ENCODE data around the gene CCDC13. TPM values are rescaled to one million over a fixed set of nuclear protein-coding genes. Genes with fewer than 3 reads are reported as not detected.

Gene CCDC13
- total RNA-seq (1 to 10 TPM in 1 of 9 donors, under 1 TPM in 7, not detected in 1; 0.44 to 1.4 (median 0.83) TPM), polyA plus RNA-seq (1 to 10 TPM in 1 of 2 donors, under 1 TPM in 1; 0.53 to 1.1 TPM)
- long read RNA-seq, donor 1 = 0 reads
- long read RNA-seq, donor 2 = 0 reads
- long read RNA-seq, donor 3 = 0 reads

DNA sequence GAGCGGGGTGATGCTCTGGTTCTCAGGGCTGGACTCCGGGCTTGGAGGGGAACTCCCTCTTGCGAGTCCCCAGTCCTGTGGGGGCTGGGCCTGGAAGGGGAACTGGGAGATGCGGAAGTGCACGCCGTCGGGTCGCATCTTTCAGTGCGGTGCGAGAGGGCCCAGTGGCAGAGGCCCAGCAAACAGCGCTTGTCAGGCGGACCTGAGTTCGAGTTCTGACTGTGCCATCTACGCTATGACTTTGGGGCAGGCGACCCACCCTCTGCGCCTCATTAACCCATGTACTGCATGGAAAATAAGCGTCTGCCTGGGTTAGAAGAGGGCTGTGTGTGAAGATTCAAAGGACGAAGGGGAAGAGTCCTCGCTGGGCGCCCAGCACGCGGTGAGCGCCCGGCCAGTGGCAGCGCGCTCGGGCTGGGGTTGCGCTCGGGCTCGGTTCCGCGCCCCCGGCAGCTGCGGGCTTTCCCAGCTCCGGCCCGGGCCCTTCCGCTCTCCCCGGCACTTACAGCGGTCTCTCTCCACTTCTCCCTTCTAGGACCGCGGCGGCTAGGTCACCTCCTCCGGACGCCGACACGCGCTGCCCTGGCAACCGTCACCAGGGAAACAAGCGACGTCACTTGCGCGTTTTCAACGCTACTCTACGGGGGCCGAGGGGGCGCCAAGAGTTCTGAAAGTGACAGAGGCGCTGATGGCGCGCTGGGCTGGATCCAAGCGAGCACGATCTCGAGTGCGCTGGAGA lies at the start of gene CCDC13:
TSS of gene CCDC13 (minus strand) at position 584 of the 739 bp plus-strand sequence. CDS start 14,908 bp downstream, outside the sequence.
- intact Hi-C loops (cut with DNase I) = no loop called here
- ATAC-seq (peak; percentile 95 to 99 (median 97)), DNase-seq (peak; percentile 97 to 98 (median 98))
- peak in 1 of 2 donors; percentile 46 for TF ChIP-seq POLR2A (IDR thresholded peaks at IDR 0.05)
- TF ChIP-seq, protein P1, sequence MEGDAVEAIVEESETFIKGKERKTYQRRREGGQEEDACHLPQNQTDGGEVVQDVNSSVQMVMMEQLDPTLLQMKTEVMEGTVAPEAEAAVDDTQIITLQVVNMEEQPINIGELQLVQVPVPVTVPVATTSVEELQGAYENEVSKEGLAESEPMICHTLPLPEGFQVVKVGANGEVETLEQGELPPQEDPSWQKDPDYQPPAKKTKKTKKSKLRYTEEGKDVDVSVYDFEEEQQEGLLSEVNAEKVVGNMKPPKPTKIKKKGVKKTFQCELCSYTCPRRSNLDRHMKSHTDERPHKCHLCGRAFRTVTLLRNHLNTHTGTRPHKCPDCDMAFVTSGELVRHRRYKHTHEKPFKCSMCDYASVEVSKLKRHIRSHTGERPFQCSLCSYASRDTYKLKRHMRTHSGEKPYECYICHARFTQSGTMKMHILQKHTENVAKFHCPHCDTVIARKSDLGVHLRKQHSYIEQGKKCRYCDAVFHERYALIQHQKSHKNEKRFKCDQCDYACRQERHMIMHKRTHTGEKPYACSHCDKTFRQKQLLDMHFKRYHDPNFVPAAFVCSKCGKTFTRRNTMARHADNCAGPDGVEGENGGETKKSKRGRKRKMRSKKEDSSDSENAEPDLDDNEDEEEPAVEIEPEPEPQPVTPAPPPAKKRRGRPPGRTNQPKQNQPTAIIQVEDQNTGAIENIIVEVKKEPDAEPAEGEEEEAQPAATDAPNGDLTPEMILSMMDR (IDR thresholded peaks at IDR 0.05) = peak in 1 of 12 donors; percentile 15
- Histone ChIP-seq H3K4me3 (peak within 1 kb of the TSS; percentile 15 to 73 (median 56)), H3K27ac (peak within 1 kb of the TSS in 11 of 12 donors; percentile 33 to 94 (median 64)), H3K9me3 (no peaks in the 10 kb centered on the region), H3K36me3 (no peaks in the 10 kb centered on the region), H3K27me3 (no peaks in the 10 kb centered on the region), H3K4me1 (peaks cover 0 to 16% (median 9%) of the 10 kb centered on the region in 12 donors)
- 3 to 4% (median 4%) methylated on average over 21 to 63 of the region's 63 CpGs for WGBS, 4 donors

DNA sequence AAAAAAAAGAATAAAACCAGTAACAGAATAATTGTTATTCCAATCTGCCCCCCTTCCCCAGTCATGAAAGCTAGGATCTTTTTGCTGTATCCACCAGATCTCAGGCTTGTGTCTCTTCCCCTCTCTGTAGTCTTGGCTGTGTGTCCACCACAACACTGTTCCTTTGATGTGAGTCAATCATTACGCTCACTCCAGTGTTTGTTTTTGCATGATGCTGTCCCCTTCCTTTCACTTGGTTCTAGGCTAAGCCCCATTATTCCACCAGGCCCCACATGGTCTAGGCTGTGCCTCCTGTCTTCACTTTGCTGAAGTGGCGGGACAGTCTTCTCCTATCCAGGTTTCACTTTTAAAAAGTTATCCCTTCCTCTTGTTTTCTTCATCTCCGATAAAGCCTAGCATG lies 49.8 kb upstream of the CCDC13 start:
- H3K4me3 ChIP-seq = no peak overlapping the region
- H3K4me1 ChIP-seq = no peaks in the 10 kb centered on the region
- H3K36me3 ChIP-seq = no peaks in the 10 kb centered on the region
- no peak for TF ChIP-seq POLR2A (IDR thresholded peaks at IDR 0.05)
- TF ChIP-seq, protein P1 (IDR thresholded peaks at IDR 0.05) = no peak
- H3K27me3 ChIP-seq = no peaks in the 10 kb centered on the region
- no peak for ATAC-seq
- intact Hi-C loops (cut with DNase I) = no loop called here
- H3K27ac ChIP-seq = no peak overlapping the region
- DNase-seq = no peak
- no peaks in the 10 kb centered on the region for H3K9me3 ChIP-seq
- WGBS, 4 donors = 93 to 95% (median 94%) methylated on average over 3 of the region's 3 CpGs

GRCh38 chr3:42820746-42821051 lies 47.6 kb upstream of the CCDC13 start:
- peaks cover 0 to 2% (median 0%) of the 10 kb centered on the region in 12 donors for H3K4me1 ChIP-seq
- DNase-seq = no peak
- ATAC-seq = no peak
- no peak for TF ChIP-seq POLR2A (IDR thresholded peaks at IDR 0.05)
- TF ChIP-seq, protein P1 (IDR thresholded peaks at IDR 0.05) = no peak
- WGBS, 4 donors = 80 to 99% (median 93%) methylated on average over 6 of the region's 6 CpGs
- H3K4me3 ChIP-seq = no peak overlapping the region
- H3K36me3 ChIP-seq = no peaks in the 10 kb centered on the region
- no peaks in the 10 kb centered on the region for H3K9me3 ChIP-seq
- intact Hi-C loops (cut with DNase I) = no loop called here
- H3K27ac ChIP-seq = no peak overlapping the region
- no peaks in the 10 kb centered on the region for H3K27me3 ChIP-seq

GRCh38 chr3:42819351-42819965 lies 46.4 kb upstream of the CCDC13 start:
- H3K27me3 ChIP-seq = no peaks in the 10 kb centered on the region
- no peaks in the 10 kb centered on the region for H3K36me3 ChIP-seq
- no peak overlapping the region for H3K4me3 ChIP-seq
- no peak overlapping the region for H3K27ac ChIP-seq
- no peaks in the 10 kb centered on the region for H3K9me3 ChIP-seq
- DNase-seq (no peak), ATAC-seq (no peak)
- intact Hi-C loops (cut with DNase I) = no loop called here
- no peak for TF ChIP-seq POLR2A (IDR thresholded peaks at IDR 0.05)
- peaks cover 0 to 13% (median 7%) of the 10 kb centered on the region in 12 donors for H3K4me1 ChIP-seq
- 49 to 58% (median 54%) methylated on average over 2 of the region's 2 CpGs for WGBS, 4 donors
